Stimulated activated CD8-positive, alpha-beta memory T cell treated with anti-CD3 and anti-CD28 coated beads, Interleukin-7, amount 100 ng/mL, for 48 hours (primary cell): ENCODE measurements around the gene RAB20.

ENCODE experiments used
- DNase-seq, 2 donors: peaks; one replicate each; pipeline ENCODE4 v3.0.0-alpha.2; 2020; ENCODE audit warnings: low read depth in 1 of 2; ENCODE audit errors: extremely low read depth in 1 of 2

The RAB20 gene

GRCh38 chr13:110474713-110475112, 86.8 kb downstream of the RAB20 start:
- no peak for DNase-seq
